ENCODE measurements around the gene NADSYN1.

The NADSYN1 gene

GRCh38 chr11:71451596-71452198, 1.3 kb upstream of the NADSYN1 start:
- no peak for ATAC-seq
- H3K36me3 Mint-ChIP-seq (ENCODE audit: low read depth): peaks cover 30% of the 10 kb centered on the region
- peak overlapping the region; percentile 91 for H3K4me3 Mint-ChIP-seq
- DNase-seq: peak; percentile 16
- no peaks in the 10 kb centered on the region for H3K27me3 Mint-ChIP-seq
- H3K9me3 Mint-ChIP-seq: no peaks in the 10 kb centered on the region
- H3K27ac Mint-ChIP-seq: peak overlapping the region; percentile 84
- peaks cover 66% of the 10 kb centered on the region for H3K4me1 Mint-ChIP-seq

GRCh38 chr11:71452199-71453036, 585 bp upstream of the NADSYN1 start:
- Mint-ChIP-seq H3K27ac (peak overlapping the region; percentile 84), H3K4me1 (peaks cover 59% of the 10 kb centered on the region), H3K4me3 (peak overlapping the region; percentile 91), H3K9me3 (no peaks in the 10 kb centered on the region), H3K36me3 (ENCODE audit: low read depth) (peaks cover 24% of the 10 kb centered on the region), H3K27me3 (no peaks in the 10 kb centered on the region)
- ATAC-seq: no peak
- peak; percentile 56 for DNase-seq

GRCh38 chr11:71453918-71454304, 908 bp downstream of the NADSYN1 start:
- Mint-ChIP-seq H3K4me1 (peaks cover 54% of the 10 kb centered on the region), H3K4me3 (peak overlapping the region; percentile 91), H3K27ac (no peak overlapping the region), H3K36me3 (ENCODE audit: low read depth) (peaks cover 26% of the 10 kb centered on the region), H3K9me3 (no peaks in the 10 kb centered on the region), H3K27me3 (no peaks in the 10 kb centered on the region)
- ATAC-seq (no peak), DNase-seq (no peak)

DNA sequence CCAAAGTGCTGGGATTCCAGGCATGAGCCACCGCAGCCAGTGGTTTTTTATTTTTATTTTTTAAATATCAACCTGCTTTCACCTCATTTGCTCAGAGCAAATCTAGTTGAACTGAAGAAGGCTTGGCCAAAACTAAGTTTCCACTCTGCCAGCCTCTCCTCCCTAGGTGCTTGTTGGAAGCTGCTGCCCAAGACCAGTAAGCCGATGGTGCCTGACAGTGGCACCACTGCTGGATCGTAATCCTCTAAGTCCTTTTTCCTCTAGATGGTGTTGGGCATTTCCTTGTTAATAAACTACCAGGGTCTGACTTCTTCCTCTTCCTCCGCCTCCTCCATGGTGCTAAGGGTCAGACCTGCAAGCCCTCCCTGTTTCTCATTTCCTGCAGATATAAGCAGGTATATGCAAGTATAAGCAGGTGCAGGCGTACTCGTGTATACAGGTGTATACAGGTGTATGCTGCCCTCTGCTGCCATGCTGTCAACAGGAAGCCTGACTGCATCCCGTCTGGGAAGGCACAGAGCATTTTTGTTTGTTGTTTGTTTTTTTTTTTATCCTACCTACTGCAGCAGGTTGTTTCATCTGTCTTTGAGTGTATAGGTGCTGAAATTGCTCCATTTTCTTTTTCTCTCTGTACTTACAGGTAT, 1.6 kb downstream of the NADSYN1 start:
- Mint-ChIP-seq H3K4me3 (peak overlapping the region; percentile 91), H3K36me3 (ENCODE audit: low read depth) (peaks cover 27% of the 10 kb centered on the region), H3K27ac (peak overlapping the region; percentile 35), H3K9me3 (no peaks in the 10 kb centered on the region), H3K27me3 (no peaks in the 10 kb centered on the region), H3K4me1 (peaks cover 50% of the 10 kb centered on the region)
- ATAC-seq (no peak), DNase-seq (no peak)

DNA sequence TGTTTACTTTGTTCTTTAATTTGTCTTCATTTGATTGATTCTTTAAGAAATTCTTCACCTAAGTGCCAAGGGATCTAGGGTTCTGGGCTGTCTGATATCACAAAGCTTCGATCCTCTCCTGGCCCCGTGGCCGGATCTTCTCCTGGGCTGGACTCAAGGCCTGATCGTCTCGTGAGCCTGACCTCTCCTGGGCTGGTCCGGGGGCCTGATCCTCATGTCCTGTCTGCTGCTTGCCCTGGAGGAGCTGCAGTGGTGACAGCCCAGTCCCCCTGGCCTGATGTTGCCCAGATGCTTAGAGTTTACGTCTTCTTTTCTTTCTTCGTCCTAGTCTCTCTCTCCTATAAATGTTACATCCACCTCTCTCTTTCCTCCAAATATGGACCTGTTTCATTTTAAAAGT, 3.3 kb downstream of the NADSYN1 start:
- Mint-ChIP-seq H3K27me3 (no peaks in the 10 kb centered on the region), H3K9me3 (no peaks in the 10 kb centered on the region), H3K4me1 (peaks cover 34% of the 10 kb centered on the region), H3K36me3 (ENCODE audit: low read depth) (peaks cover 38% of the 10 kb centered on the region), H3K4me3 (no peak overlapping the region), H3K27ac (no peak overlapping the region)
- ATAC-seq: no peak
- DNase-seq: no peak

- no peaks in the 10 kb centered on the region for H3K27me3 Mint-ChIP-seq
- no peak overlapping the region for H3K4me3 Mint-ChIP-seq
- H3K9me3 Mint-ChIP-seq: no peaks in the 10 kb centered on the region
- peaks cover 41% of the 10 kb centered on the region for H3K36me3 Mint-ChIP-seq (ENCODE audit: low read depth)
- DNase-seq (no peak), ATAC-seq (no peak)
- H3K4me1 Mint-ChIP-seq: peaks cover 28% of the 10 kb centered on the region
- H3K27ac Mint-ChIP-seq: no peak overlapping the region
Observed at GRCh38 chr11:71456831-71457230, 3.8 kb downstream of the NADSYN1 start.

- Mint-ChIP-seq H3K36me3 (ENCODE audit: low read depth) (peaks cover 43% of the 10 kb centered on the region), H3K4me3 (no peak overlapping the region), H3K9me3 (no peaks in the 10 kb centered on the region), H3K4me1 (peaks cover 21% of the 10 kb centered on the region), H3K27me3 (no peaks in the 10 kb centered on the region), H3K27ac (peak overlapping the region; percentile 64)
- ATAC-seq: no peak
- DNase-seq: no peak
Observed at GRCh38 chr11:71458146-71459070, 5.4 kb downstream of the NADSYN1 start.

DNA sequence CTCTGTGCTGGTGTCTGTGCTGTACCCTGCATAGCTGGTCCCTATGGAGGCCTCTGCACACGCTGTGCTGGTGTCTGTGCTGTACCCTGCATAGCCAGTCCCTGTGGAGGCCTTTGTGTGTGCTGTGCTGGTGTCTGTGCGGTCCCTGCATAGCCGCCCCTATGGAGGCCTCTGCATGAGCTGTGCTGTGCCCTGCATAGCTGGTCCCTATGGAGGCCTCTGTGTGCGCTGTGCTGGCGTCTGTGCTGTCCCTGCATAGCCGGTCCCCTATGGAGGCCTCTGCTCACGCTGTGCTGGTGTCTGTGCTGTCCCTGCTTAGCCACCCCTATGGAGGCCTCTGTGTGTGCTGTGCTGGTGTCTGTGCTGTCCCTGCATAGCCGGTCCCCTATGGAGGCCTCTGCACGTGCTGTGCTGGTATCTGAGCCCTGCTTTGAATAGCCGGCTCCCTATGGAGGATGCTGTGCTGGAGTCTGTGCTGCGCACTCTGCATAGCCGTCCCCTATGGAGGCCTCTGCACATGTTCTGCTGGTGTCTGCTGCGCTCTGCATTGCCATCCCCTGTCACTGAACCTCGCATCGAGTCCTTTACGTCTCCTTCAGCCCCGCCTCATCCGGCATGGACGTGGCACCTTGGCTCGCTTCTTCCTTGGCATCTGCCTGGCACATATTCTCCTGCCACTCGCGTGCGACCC, 6.2 kb downstream of the NADSYN1 start:
- DNase-seq: no peak
- no peak overlapping the region for H3K27ac Mint-ChIP-seq
- no peaks in the 10 kb centered on the region for H3K9me3 Mint-ChIP-seq
- H3K36me3 Mint-ChIP-seq (ENCODE audit: low read depth): peaks cover 48% of the 10 kb centered on the region
- no peaks in the 10 kb centered on the region for H3K27me3 Mint-ChIP-seq
- no peak overlapping the region for H3K4me3 Mint-ChIP-seq
- ATAC-seq: no peak
- H3K4me1 Mint-ChIP-seq: peaks cover 13% of the 10 kb centered on the region

GRCh38 chr11:71459767-71460320, 6.8 kb downstream of the NADSYN1 start:
- peaks cover 6% of the 10 kb centered on the region for H3K4me1 Mint-ChIP-seq
- no peak for DNase-seq
- H3K27ac Mint-ChIP-seq: no peak overlapping the region
- H3K4me3 Mint-ChIP-seq: no peak overlapping the region
- H3K9me3 Mint-ChIP-seq: no peaks in the 10 kb centered on the region
- ATAC-seq: no peak
- peaks cover 46% of the 10 kb centered on the region for H3K36me3 Mint-ChIP-seq (ENCODE audit: low read depth)
- no peaks in the 10 kb centered on the region for H3K27me3 Mint-ChIP-seq

GRCh38 chr11:71461696-71462095, 8.7 kb downstream of the NADSYN1 start:
- Mint-ChIP-seq H3K36me3 (ENCODE audit: low read depth) (peaks cover 46% of the 10 kb centered on the region), H3K27me3 (no peaks in the 10 kb centered on the region), H3K9me3 (no peaks in the 10 kb centered on the region), H3K4me3 (no peak overlapping the region), H3K27ac (no peak overlapping the region), H3K4me1 (peaks cover 5% of the 10 kb centered on the region)
- DNase-seq: no peak
- no peak for ATAC-seq

- Mint-ChIP-seq H3K4me1 (peaks cover 5% of the 10 kb centered on the region), H3K27ac (no peak overlapping the region), H3K4me3 (no peak overlapping the region), H3K27me3 (no peaks in the 10 kb centered on the region), H3K36me3 (ENCODE audit: low read depth) (peaks cover 55% of the 10 kb centered on the region), H3K9me3 (no peaks in the 10 kb centered on the region)
- no peak for DNase-seq
- ATAC-seq: no peak
Observed at GRCh38 chr11:71462726-71463125, 9.7 kb downstream of the NADSYN1 start.

GRCh38 chr11:71463331-71464211, 10.6 kb downstream of the NADSYN1 start:
- ATAC-seq: no peak
- Mint-ChIP-seq H3K27ac (no peak overlapping the region), H3K27me3 (no peaks in the 10 kb centered on the region), H3K36me3 (ENCODE audit: low read depth) (peaks cover 60% of the 10 kb centered on the region), H3K4me3 (no peak overlapping the region), H3K9me3 (no peaks in the 10 kb centered on the region), H3K4me1 (peaks cover 5% of the 10 kb centered on the region)
- DNase-seq: no peak

GRCh38 chr11:71465054-71465453, 12.1 kb downstream of the NADSYN1 start:
- Mint-ChIP-seq H3K27ac (no peak overlapping the region), H3K4me1 (peaks cover 5% of the 10 kb centered on the region), H3K36me3 (ENCODE audit: low read depth) (peaks cover 57% of the 10 kb centered on the region), H3K4me3 (no peak overlapping the region), H3K9me3 (no peaks in the 10 kb centered on the region), H3K27me3 (no peaks in the 10 kb centered on the region)
- no peak for DNase-seq
- no peak for ATAC-seq
